Measurements from ENCODE around the gene FBXO44.

FBXO44 gene

GRCh38 chr1:11649624-11650330, 4.9 kb upstream of the FBXO44 start (continued):
- TF ChIP-seq PRDM10 (tag by site-specific recombination; IDR thresholded peaks at IDR 0.05) = no peak
- no peak for TF ChIP-seq ZIC2 (tag by site-specific recombination; IDR thresholded peaks at IDR 0.05)
- TF ChIP-seq ZNF510 (tag by site-specific recombination; IDR thresholded peaks at IDR 0.05; ENCODE audit: insufficient replicate concordance) = no peak
- TF ChIP-seq ZNF560 (tag by site-specific recombination; IDR thresholded peaks at IDR 0.05; ENCODE audit: borderline replicate concordance) = no peak
- no peak for TF ChIP-seq ZNF626 (tag by site-specific recombination; IDR thresholded peaks at IDR 0.05)
- TF ChIP-seq ZNF335 (tag by site-specific recombination; conservative IDR thresholded peaks at IDR 0.05) = no peak

- H3K36me3 ChIP-seq (ENCODE audit: control insufficient read depth in 2 of 2, insufficient read depth in 1 of 2, low read length in 2 of 2) = no peaks in the 10 kb centered on the region
- H3K4me3 ChIP-seq (ENCODE audit: low read depth, low read length) = peak overlapping the region; percentile 18
- H3K4me1 ChIP-seq (ENCODE audit: control insufficient read depth, insufficient read depth, low read length) = no peaks in the 10 kb centered on the region
- CTCF ChIA-PET = interaction anchor here (0.5 to 3.0 kb wide), 20 partner anchors 9 to 1006 kb away, joined by 3 to 29 read pairs (median 4); partner anchors contain the start of gene FBXO6
- POLR2A ChIA-PET = interaction anchor here (0.5 to 1.9 kb wide), 5 partner anchors 14 to 580 kb away, joined by 4 to 11 read pairs (median 6); partner anchors contain the start of gene FBXO6
- H3K9me3 ChIP-seq (ENCODE audit: control insufficient read depth, insufficient read depth, low read depth, low read length) = no peaks in the 10 kb centered on the region
- no peak overlapping the region; the same call in 1 of the 2 replicates for H3K27ac ChIP-seq (ENCODE audit: extremely low read depth, low read depth, low read length)
- TF ChIP-seq HOXA7 (CRISPR knock-in tag; IDR thresholded peaks at IDR 0.05; ENCODE audit: borderline replicate concordance) (no peak), SP2 (tag by site-specific recombination; IDR thresholded peaks at IDR 0.05) (no peak; the same call in 1 of the 2 replicates), ZBTB44 (tag by site-specific recombination; IDR thresholded peaks at IDR 0.05) (peak; percentile 67), ZNF837 (tag by site-specific recombination; IDR thresholded peaks at IDR 0.05) (no peak), ZNF132 (tag by site-specific recombination; IDR thresholded peaks at IDR 0.05; ENCODE audit: borderline replicate concordance) (no peak), HIC1 (tag by site-specific recombination; IDR thresholded peaks at IDR 0.05) (peak; percentile 82), ZEB2 (tag by site-specific recombination; IDR thresholded peaks at IDR 0.05) (peak; percentile 70), SCRT2 (tag by site-specific recombination; IDR thresholded peaks at IDR 0.05) (peak; percentile 24; the same call in 1 of the 2 replicates), PRDM2 (tag by site-specific recombination; IDR thresholded peaks at IDR 0.05; ENCODE audit: borderline replicate concordance) (no peak), IKZF3 (tag by site-specific recombination; IDR thresholded peaks at IDR 0.05) (peak; percentile 44; the same call in 1 of the 2 replicates), ZNF169 (tag by site-specific recombination; IDR thresholded peaks at IDR 0.05) (no peak)
Observed at GRCh38 chr1:11650331-11650991, 4.2 kb upstream of the FBXO44 start.
